ENCODE measurements around the gene THSD4.

The THSD4 gene

DNA sequence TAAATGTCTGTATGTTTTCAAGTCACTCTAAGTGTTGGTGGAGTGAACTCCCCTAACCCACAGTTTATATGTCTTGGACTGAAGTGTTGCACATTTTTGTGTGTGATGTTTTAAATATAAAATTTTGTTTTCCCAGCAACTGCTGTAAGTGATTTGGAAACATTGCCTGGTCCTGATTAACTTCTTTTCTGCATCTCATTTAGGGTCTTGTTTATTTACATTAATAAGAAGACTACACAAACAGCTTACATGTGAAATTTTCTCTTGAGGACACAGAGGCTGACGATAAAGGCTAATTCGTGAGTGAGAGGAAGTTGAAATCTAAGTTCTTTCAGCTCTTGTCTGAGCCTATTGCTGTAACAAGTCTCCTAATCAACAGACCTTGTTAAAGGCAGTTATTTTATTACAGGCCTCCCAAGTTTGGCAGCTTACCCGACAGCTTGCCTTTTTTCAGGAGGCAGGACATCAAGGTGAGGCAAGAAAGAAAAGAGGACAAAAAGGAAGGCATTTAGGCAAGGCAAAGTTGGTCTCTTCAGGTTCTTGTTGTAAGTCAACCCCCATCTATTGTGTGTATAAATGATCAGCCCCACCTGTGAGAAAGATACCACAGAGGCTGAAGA, 517.4 kb downstream of the THSD4 start:
- H3K4me3 ChIP-seq (ENCODE audit: low read depth in 1 of 2, low read length in 2 of 2) = no peak overlapping the region
- no peaks in the 10 kb centered on the region for H3K9me3 ChIP-seq (ENCODE audit: control insufficient read depth in 1 of 2, low read length in 2 of 2)
- H3K27me3 ChIP-seq (ENCODE audit: control insufficient read depth in 1 of 2, insufficient read depth in 2 of 2, low read length in 2 of 2) = no peaks in the 10 kb centered on the region
- H3K36me3 ChIP-seq (ENCODE audit: control insufficient read depth in 1 of 2, insufficient read depth in 2 of 2, low read length in 2 of 2) = no peaks in the 10 kb centered on the region
- no peak overlapping the region for H3K9ac ChIP-seq (ENCODE audit: low read depth in 1 of 2, low read length in 2 of 2)
- H3K27ac ChIP-seq (ENCODE audit: low read depth, low read length) = no peak overlapping the region
- H3K4me1 ChIP-seq (ENCODE audit: control insufficient read depth in 1 of 2, insufficient read depth in 2 of 2, low read length in 2 of 2) = peaks cover 0 to 5% of the 10 kb centered on the region in 2 donors

- H3K36me3 ChIP-seq (ENCODE audit: control insufficient read depth in 1 of 2, insufficient read depth in 2 of 2, low read length in 2 of 2) = no peaks in the 10 kb centered on the region
Observed at GRCh38 chr15:71634820-71635560, 519.7 kb downstream of the THSD4 start.

DNA sequence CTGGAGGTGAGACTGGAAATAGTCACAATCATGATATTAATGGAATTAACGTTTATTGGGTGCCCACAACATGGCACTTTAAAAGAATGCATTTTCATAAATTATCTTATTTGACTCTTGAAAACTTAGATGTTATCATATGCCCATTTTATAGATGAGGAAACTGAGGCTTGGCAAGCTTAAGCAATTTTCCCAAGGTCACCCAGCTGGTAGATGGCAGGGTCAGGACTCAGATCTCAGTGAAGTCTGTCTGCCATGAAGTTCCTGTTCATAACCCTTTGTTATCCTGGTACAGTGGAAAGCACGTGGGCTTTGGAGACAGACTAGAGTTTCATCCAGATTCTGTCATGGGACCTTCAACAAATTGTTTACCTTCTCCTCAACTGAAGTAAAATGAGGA, 520.5 kb downstream of the THSD4 start:
- no peak overlapping the region for H3K27ac ChIP-seq (ENCODE audit: low read depth, low read length)
- no peak overlapping the region for H3K9ac ChIP-seq (ENCODE audit: low read depth in 1 of 2, low read length in 2 of 2)
- no peaks in the 10 kb centered on the region for H3K36me3 ChIP-seq (ENCODE audit: control insufficient read depth in 1 of 2, insufficient read depth in 2 of 2, low read length in 2 of 2)
- H3K4me3 ChIP-seq (ENCODE audit: low read depth in 1 of 2, low read length in 2 of 2) = no peak overlapping the region
- no peaks in the 10 kb centered on the region for H3K27me3 ChIP-seq (ENCODE audit: control insufficient read depth in 1 of 2, insufficient read depth in 2 of 2, low read length in 2 of 2)
- peaks cover 0 to 5% of the 10 kb centered on the region in 2 donors for H3K4me1 ChIP-seq (ENCODE audit: control insufficient read depth in 1 of 2, insufficient read depth in 2 of 2, low read length in 2 of 2)
- H3K9me3 ChIP-seq (ENCODE audit: control insufficient read depth in 1 of 2, low read length in 2 of 2) = no peaks in the 10 kb centered on the region

More at GRCh38 chr15:71634820-71635560, 519.7 kb downstream of the THSD4 start:
- peaks cover 0 to 5% of the 10 kb centered on the region in 2 donors for H3K4me1 ChIP-seq (ENCODE audit: control insufficient read depth in 1 of 2, insufficient read depth in 2 of 2, low read length in 2 of 2)
- no peaks in the 10 kb centered on the region for H3K27me3 ChIP-seq (ENCODE audit: control insufficient read depth in 1 of 2, insufficient read depth in 2 of 2, low read length in 2 of 2)
- no peak overlapping the region for H3K27ac ChIP-seq (ENCODE audit: low read depth, low read length)
- no peak overlapping the region for H3K9ac ChIP-seq (ENCODE audit: low read depth in 1 of 2, low read length in 2 of 2)
- no peak overlapping the region for H3K4me3 ChIP-seq (ENCODE audit: low read depth in 1 of 2, low read length in 2 of 2)
- H3K9me3 ChIP-seq (ENCODE audit: control insufficient read depth in 1 of 2, low read length in 2 of 2) = no peaks in the 10 kb centered on the region

DNA sequence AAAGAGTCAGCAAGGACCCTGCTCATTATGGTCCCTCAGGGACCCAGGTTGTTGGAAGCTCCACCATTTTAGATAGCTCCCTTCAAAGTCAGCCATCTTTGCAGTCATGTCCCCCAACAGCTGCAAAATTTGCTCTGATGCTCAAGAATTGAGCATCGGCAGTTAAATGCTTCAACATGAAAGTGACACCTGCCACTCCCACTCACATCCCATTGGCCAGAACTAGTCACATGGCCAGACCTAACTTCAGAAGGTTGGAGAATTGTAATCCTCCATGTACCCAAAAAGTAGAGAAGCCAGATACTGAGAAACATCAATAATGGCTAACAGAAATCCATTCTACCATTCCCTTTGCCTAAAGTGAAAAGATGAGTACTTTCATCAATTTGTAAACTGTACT, 523.6 kb downstream of the THSD4 start:
- Histone ChIP-seq H3K4me3 (ENCODE audit: low read depth in 1 of 2, low read length in 2 of 2) (no peak overlapping the region), H3K27me3 (ENCODE audit: control insufficient read depth in 1 of 2, insufficient read depth in 2 of 2, low read length in 2 of 2) (no peaks in the 10 kb centered on the region), H3K27ac (ENCODE audit: low read depth, low read length) (no peak overlapping the region), H3K4me1 (ENCODE audit: control insufficient read depth in 1 of 2, insufficient read depth in 2 of 2, low read length in 2 of 2) (peaks cover 0 to 5% of the 10 kb centered on the region in 2 donors), H3K9me3 (ENCODE audit: control insufficient read depth in 1 of 2, low read length in 2 of 2) (no peaks in the 10 kb centered on the region), H3K9ac (ENCODE audit: low read depth in 1 of 2, low read length in 2 of 2) (no peak overlapping the region), H3K36me3 (ENCODE audit: control insufficient read depth in 1 of 2, insufficient read depth in 2 of 2, low read length in 2 of 2) (no peaks in the 10 kb centered on the region)

- Histone ChIP-seq H3K27ac (ENCODE audit: low read depth, low read length) (no peak overlapping the region), H3K9ac (ENCODE audit: low read depth in 1 of 2, low read length in 2 of 2) (no peak overlapping the region), H3K9me3 (ENCODE audit: control insufficient read depth in 1 of 2, low read length in 2 of 2) (no peaks in the 10 kb centered on the region), H3K27me3 (ENCODE audit: control insufficient read depth in 1 of 2, insufficient read depth in 2 of 2, low read length in 2 of 2) (no peaks in the 10 kb centered on the region), H3K4me1 (ENCODE audit: control insufficient read depth in 1 of 2, insufficient read depth in 2 of 2, low read length in 2 of 2) (peaks cover 0 to 5% of the 10 kb centered on the region in 2 donors), H3K36me3 (ENCODE audit: control insufficient read depth in 1 of 2, insufficient read depth in 2 of 2, low read length in 2 of 2) (no peaks in the 10 kb centered on the region), H3K4me3 (ENCODE audit: low read depth in 1 of 2, low read length in 2 of 2) (no peak overlapping the region)
Observed at GRCh38 chr15:71639471-71639870, 524.2 kb downstream of the THSD4 start.

DNA sequence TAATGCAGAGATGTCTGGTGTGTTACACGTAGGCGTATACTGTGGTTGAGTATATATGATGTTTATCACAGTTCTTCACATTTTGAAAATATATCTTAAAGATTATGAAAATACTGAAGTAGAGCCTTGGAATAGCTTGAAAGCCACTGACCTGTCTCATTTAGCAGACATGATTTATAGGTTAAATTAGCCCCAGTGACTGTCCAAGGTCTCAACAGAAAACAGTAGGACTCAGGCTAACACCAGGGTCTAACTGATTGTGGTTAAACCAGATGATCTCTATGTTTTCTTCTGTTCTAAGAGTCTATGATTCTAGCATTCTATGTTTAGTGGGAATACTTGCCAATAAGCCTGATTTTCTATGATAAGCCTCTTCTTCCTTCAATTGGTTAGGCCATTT, 528.6 kb downstream of the THSD4 start:
- H3K9me3 ChIP-seq (ENCODE audit: control insufficient read depth in 1 of 2, low read length in 2 of 2) = no peaks in the 10 kb centered on the region
- no peak overlapping the region for H3K27ac ChIP-seq (ENCODE audit: low read depth, low read length)
- H3K36me3 ChIP-seq (ENCODE audit: control insufficient read depth in 1 of 2, insufficient read depth in 2 of 2, low read length in 2 of 2) = no peaks in the 10 kb centered on the region
- H3K9ac ChIP-seq (ENCODE audit: low read depth in 1 of 2, low read length in 2 of 2) = no peak overlapping the region
- no peaks in the 10 kb centered on the region for H3K4me1 ChIP-seq (ENCODE audit: control insufficient read depth in 1 of 2, insufficient read depth in 2 of 2, low read length in 2 of 2)
- no peaks in the 10 kb centered on the region for H3K27me3 ChIP-seq (ENCODE audit: control insufficient read depth in 1 of 2, insufficient read depth in 2 of 2, low read length in 2 of 2)
- no peak overlapping the region for H3K4me3 ChIP-seq (ENCODE audit: low read depth in 1 of 2, low read length in 2 of 2)

- H3K4me3 ChIP-seq (ENCODE audit: low read depth in 1 of 2, low read length in 2 of 2) = no peak overlapping the region
- no peaks in the 10 kb centered on the region for H3K4me1 ChIP-seq (ENCODE audit: control insufficient read depth in 1 of 2, insufficient read depth in 2 of 2, low read length in 2 of 2)
- no peak overlapping the region for H3K27ac ChIP-seq (ENCODE audit: low read depth, low read length)
- no peaks in the 10 kb centered on the region for H3K9me3 ChIP-seq (ENCODE audit: control insufficient read depth in 1 of 2, low read length in 2 of 2)
- H3K9ac ChIP-seq (ENCODE audit: low read depth in 1 of 2, low read length in 2 of 2) = no peak overlapping the region
- no peaks in the 10 kb centered on the region for H3K27me3 ChIP-seq (ENCODE audit: control insufficient read depth in 1 of 2, insufficient read depth in 2 of 2, low read length in 2 of 2)
- H3K36me3 ChIP-seq (ENCODE audit: control insufficient read depth in 1 of 2, insufficient read depth in 2 of 2, low read length in 2 of 2) = no peaks in the 10 kb centered on the region
Observed at GRCh38 chr15:71646767-71647486, 531.7 kb downstream of the THSD4 start.

GRCh38 chr15:71647487-71647808, 532.2 kb downstream of the THSD4 start:
- Histone ChIP-seq H3K9me3 (ENCODE audit: control insufficient read depth in 1 of 2, low read length in 2 of 2) (no peaks in the 10 kb centered on the region), H3K4me1 (ENCODE audit: control insufficient read depth in 1 of 2, insufficient read depth in 2 of 2, low read length in 2 of 2) (no peaks in the 10 kb centered on the region), H3K27me3 (ENCODE audit: control insufficient read depth in 1 of 2, insufficient read depth in 2 of 2, low read length in 2 of 2) (no peaks in the 10 kb centered on the region), H3K27ac (ENCODE audit: low read depth, low read length) (no peak overlapping the region), H3K9ac (ENCODE audit: low read depth in 1 of 2, low read length in 2 of 2) (no peak overlapping the region), H3K36me3 (ENCODE audit: control insufficient read depth in 1 of 2, insufficient read depth in 2 of 2, low read length in 2 of 2) (no peaks in the 10 kb centered on the region), H3K4me3 (ENCODE audit: low read depth in 1 of 2, low read length in 2 of 2) (no peak overlapping the region)

DNA sequence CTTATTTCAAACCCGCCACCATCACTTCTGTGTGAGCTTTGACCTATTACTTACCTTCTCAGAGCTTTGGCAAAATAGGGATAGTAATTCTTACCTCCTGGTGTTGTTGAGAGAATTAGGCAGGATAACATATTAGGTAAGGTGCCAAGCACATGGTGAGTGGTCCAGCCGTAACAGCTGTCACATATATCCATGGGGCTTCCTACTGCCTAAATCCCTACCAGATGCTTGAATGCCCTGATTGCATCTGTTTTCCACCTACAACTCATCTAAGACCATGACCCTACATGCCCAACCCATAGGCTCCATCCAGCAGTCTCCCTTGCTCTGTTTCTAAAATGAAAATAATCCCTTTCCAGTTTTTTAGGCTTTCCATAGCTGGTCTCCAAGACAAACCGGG, 532.8 kb downstream of the THSD4 start:
- no peak overlapping the region for H3K9ac ChIP-seq (ENCODE audit: low read depth in 1 of 2, low read length in 2 of 2)
- H3K9me3 ChIP-seq (ENCODE audit: control insufficient read depth in 1 of 2, low read length in 2 of 2) = no peaks in the 10 kb centered on the region
- H3K36me3 ChIP-seq (ENCODE audit: control insufficient read depth in 1 of 2, insufficient read depth in 2 of 2, low read length in 2 of 2) = no peaks in the 10 kb centered on the region
- H3K4me3 ChIP-seq (ENCODE audit: low read depth in 1 of 2, low read length in 2 of 2) = no peak overlapping the region
- no peak overlapping the region for H3K27ac ChIP-seq (ENCODE audit: low read depth, low read length)
- H3K4me1 ChIP-seq (ENCODE audit: control insufficient read depth in 1 of 2, insufficient read depth in 2 of 2, low read length in 2 of 2) = no peaks in the 10 kb centered on the region
- no peaks in the 10 kb centered on the region for H3K27me3 ChIP-seq (ENCODE audit: control insufficient read depth in 1 of 2, insufficient read depth in 2 of 2, low read length in 2 of 2)

- no peaks in the 10 kb centered on the region for H3K4me1 ChIP-seq (ENCODE audit: control insufficient read depth in 1 of 2, insufficient read depth in 2 of 2, low read length in 2 of 2)
- H3K9ac ChIP-seq (ENCODE audit: low read depth in 1 of 2, low read length in 2 of 2) = no peak overlapping the region
- no peaks in the 10 kb centered on the region for H3K27me3 ChIP-seq (ENCODE audit: control insufficient read depth in 1 of 2, insufficient read depth in 2 of 2, low read length in 2 of 2)
- H3K36me3 ChIP-seq (ENCODE audit: control insufficient read depth in 1 of 2, insufficient read depth in 2 of 2, low read length in 2 of 2) = no peaks in the 10 kb centered on the region
- H3K27ac ChIP-seq (ENCODE audit: low read depth, low read length) = no peak overlapping the region
- H3K4me3 ChIP-seq (ENCODE audit: low read depth in 1 of 2, low read length in 2 of 2) = no peak overlapping the region
- no peaks in the 10 kb centered on the region for H3K9me3 ChIP-seq (ENCODE audit: control insufficient read depth in 1 of 2, low read length in 2 of 2)
Observed at GRCh38 chr15:71649894-71650293, 534.6 kb downstream of the THSD4 start.

Data from duodenal mucosa (tissue), 2 donors.